Measurements from ENCODE around the gene IGF2. TPM values are rescaled to one million over a fixed set of nuclear protein-coding genes. Genes with fewer than 3 reads are reported as not detected.
A peak's percentile ranks its signal among the peaks of the same experiment; 100 is the strongest.

Gene IGF2
- total RNA-seq, 2 experiments from 2014 or later = not detected

DNA sequence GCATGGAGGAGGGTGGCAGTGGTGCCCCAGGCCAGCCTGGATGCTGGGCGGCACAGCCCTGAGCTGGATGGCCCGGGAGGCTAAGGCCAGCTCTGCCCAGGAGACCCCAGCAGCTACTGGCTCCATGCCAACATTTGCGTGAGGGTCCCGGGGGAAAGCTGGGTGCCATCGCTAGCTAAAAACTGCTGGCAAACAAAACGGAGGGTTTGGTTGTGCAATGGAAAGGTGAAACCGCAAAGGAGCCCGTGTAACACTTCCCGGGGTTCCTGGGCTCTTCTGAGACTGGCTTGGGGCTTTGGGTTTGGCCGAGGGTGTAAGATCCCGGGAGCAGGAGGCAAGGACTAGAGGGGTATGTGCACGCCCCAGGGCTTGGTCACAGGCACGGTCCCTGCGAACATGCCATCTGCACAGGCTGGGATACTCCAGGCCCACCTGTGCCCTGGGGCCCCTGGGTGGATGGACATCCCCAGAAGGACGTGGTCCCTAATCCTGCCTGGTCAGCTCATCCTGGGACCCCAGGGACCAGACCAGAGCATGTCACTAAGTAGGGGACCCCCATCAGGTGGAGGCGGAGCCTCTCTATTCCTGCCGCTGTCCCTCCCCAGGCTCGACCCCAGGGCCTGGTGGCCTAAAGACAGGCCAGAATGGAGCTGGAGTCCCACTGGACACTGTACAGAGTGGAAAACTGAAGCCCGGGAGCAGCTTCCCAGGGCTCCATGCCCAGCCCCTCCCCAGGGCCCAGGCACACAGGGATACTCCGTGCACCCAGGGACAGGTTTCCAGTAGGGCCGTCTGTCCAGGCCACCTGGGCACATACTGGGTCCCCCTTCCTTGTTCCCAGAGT is 44.6 kb downstream of the IGF2 start:
- POLR2A ChIA-PET = no interaction called here
- Histone ChIP-seq H3K4me1 (ENCODE audit: insufficient read depth, low read length) (peaks cover 18% of the 10 kb centered on the region), H3K27ac (ENCODE audit: low read depth in 1 of 2, low read length in 2 of 2) (no peak overlapping the region), H3K36me3 (ENCODE audit: insufficient read depth, low read length) (no peaks in the 10 kb centered on the region), H3K4me3 (ENCODE audit: low read length) (no peak overlapping the region), H3K27me3 (ENCODE audit: control insufficient read depth in 1 of 2, insufficient read depth in 2 of 2, low read length in 2 of 2) (no peaks in the 10 kb centered on the region), H3K9me3 (ENCODE audit: control insufficient read depth in 1 of 2, insufficient read depth in 1 of 2, low read length in 2 of 2) (peaks cover 0 to 5% of the 10 kb centered on the region in 2 experiments)
- DNase-seq (peak in 1 of 14 experiments; percentile 25), ATAC-seq (ENCODE audit: poor library complexity) (no peak)
- no peaks in the 10 kb centered on the region for H3K36me3 Mint-ChIP-seq (ENCODE audit: low read depth)
- H3K9me3 Mint-ChIP-seq = no peaks in the 10 kb centered on the region
- intact Hi-C loops (cut with DNase I, micrococcal nuclease) = no loop called here
- no peak overlapping the region for H3K27ac Mint-ChIP-seq
- peaks cover 13% of the 10 kb centered on the region for H3K4me1 Mint-ChIP-seq (ENCODE audit: low read depth)
- TF ChIP-seq, protein P1, sequence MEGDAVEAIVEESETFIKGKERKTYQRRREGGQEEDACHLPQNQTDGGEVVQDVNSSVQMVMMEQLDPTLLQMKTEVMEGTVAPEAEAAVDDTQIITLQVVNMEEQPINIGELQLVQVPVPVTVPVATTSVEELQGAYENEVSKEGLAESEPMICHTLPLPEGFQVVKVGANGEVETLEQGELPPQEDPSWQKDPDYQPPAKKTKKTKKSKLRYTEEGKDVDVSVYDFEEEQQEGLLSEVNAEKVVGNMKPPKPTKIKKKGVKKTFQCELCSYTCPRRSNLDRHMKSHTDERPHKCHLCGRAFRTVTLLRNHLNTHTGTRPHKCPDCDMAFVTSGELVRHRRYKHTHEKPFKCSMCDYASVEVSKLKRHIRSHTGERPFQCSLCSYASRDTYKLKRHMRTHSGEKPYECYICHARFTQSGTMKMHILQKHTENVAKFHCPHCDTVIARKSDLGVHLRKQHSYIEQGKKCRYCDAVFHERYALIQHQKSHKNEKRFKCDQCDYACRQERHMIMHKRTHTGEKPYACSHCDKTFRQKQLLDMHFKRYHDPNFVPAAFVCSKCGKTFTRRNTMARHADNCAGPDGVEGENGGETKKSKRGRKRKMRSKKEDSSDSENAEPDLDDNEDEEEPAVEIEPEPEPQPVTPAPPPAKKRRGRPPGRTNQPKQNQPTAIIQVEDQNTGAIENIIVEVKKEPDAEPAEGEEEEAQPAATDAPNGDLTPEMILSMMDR (IDR thresholded peaks at IDR 0.05) = no peak
- H3K27me3 Mint-ChIP-seq = peaks cover 1% of the 10 kb centered on the region
- CTCF ChIA-PET = no interaction called here
- H3K4me3 Mint-ChIP-seq = no peak overlapping the region

DNA sequence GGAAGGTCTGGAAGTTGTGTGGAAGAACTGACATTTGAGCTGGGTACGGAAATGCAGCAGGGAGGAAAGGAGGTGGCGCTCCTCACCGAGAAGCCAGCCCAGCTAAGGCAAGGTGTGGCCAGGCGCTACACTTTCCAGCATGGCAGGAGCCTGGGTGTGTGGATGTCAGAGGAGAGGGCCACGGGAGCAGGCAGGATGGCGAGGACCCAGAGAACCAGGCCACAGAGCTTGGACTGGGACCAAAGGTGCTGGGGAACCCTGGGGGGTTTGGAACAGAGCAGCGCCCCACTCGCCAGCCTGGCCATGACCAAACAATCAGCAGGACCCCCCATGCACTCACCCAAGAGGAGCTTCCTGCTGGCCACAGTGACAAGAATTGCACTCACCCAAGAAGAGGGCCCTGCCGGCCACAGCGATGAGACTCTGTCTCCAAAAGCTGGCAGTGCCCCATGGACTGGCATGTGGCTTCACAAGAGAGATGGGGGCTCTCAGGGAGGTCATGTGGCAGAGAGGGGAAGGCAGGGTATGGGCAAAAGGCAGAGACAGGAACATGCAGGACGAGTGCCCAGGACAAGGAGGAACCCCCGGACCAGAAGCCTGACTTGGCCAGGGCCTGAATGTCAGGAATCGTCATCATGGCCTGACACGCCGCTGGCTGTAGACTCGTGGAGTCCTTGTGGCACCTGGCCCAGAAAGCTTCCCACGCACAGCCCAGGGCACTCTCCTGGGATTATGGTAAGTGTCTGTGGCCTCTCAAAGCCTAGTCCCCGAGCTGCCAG is 45.4 kb downstream of the IGF2 start:
- DNase-seq (peak in 1 of 14 experiments; percentile 29), ATAC-seq (ENCODE audit: poor library complexity) (no peak)
- peaks cover 19% of the 10 kb centered on the region for H3K4me1 Mint-ChIP-seq (ENCODE audit: low read depth)
- no peak overlapping the region for H3K27ac Mint-ChIP-seq
- H3K9me3 Mint-ChIP-seq = no peaks in the 10 kb centered on the region
- Histone ChIP-seq H3K9me3 (ENCODE audit: control insufficient read depth in 1 of 2, insufficient read depth in 1 of 2, low read length in 2 of 2) (peaks cover 0 to 8% of the 10 kb centered on the region in 2 experiments), H3K4me3 (ENCODE audit: low read length) (no peak overlapping the region), H3K4me1 (ENCODE audit: insufficient read depth, low read length) (peaks cover 18% of the 10 kb centered on the region), H3K27ac (ENCODE audit: low read depth in 1 of 2, low read length in 2 of 2) (no peak overlapping the region), H3K27me3 (ENCODE audit: control insufficient read depth in 1 of 2, insufficient read depth in 2 of 2, low read length in 2 of 2) (no peaks in the 10 kb centered on the region), H3K36me3 (ENCODE audit: insufficient read depth, low read length) (no peaks in the 10 kb centered on the region)
- intact Hi-C loops (cut with DNase I, micrococcal nuclease) = loop anchor here in 1 of 2 experiments (2.0 kb wide), 1 partner anchor 57 kb away; no protein-coding TSS in a partner anchor
- ChIA-PET CTCF (no interaction called here), POLR2A (interaction anchor here (0.6 to 1.2 kb wide), 2 partner anchors 16 to 882 kb away, joined by 3 read pairs; no protein-coding TSS in a partner anchor)
- TF ChIP-seq, protein P1 (IDR thresholded peaks at IDR 0.05) = no peak
- peaks cover 8% of the 10 kb centered on the region for H3K27me3 Mint-ChIP-seq
- H3K36me3 Mint-ChIP-seq (ENCODE audit: low read depth) = no peaks in the 10 kb centered on the region
- no peak overlapping the region for H3K4me3 Mint-ChIP-seq

DNA sequence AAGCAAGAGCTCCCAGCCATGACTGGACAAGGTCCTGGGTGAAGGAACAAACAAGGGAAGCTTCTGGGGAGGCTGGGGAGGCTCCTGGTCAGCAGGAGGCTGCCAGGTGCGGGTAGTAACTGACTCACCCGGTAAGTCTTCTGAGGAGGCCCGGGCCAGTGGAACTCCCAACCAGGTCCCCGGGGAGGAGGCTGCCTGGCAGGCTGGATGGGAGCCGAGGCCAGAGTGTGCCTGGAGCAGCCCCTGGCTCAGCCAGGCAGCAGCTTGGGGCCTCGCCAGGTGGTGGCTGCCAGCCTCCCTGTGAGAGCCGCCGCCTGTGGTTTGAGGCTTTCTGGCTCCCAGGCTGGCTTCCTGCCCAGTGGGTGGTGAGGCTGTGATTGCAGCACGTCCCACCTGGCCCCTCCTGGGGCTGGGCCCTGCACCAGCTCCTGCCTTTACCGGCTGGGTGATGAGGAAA is 46.2 kb downstream of the IGF2 start:
- Mint-ChIP-seq H3K27me3 (peaks cover 8% of the 10 kb centered on the region), H3K9me3 (no peaks in the 10 kb centered on the region), H3K27ac (no peak overlapping the region), H3K36me3 (ENCODE audit: low read depth) (no peaks in the 10 kb centered on the region), H3K4me1 (ENCODE audit: low read depth) (peaks cover 19% of the 10 kb centered on the region), H3K4me3 (no peak overlapping the region)
- Histone ChIP-seq H3K36me3 (ENCODE audit: insufficient read depth, low read length) (no peaks in the 10 kb centered on the region), H3K27ac (ENCODE audit: low read depth in 1 of 2, low read length in 2 of 2) (no peak overlapping the region), H3K4me3 (ENCODE audit: low read length) (no peak overlapping the region), H3K27me3 (ENCODE audit: control insufficient read depth in 1 of 2, insufficient read depth in 2 of 2, low read length in 2 of 2) (no peaks in the 10 kb centered on the region), H3K4me1 (ENCODE audit: insufficient read depth, low read length) (peaks cover 18% of the 10 kb centered on the region), H3K9me3 (ENCODE audit: control insufficient read depth in 1 of 2, insufficient read depth in 1 of 2, low read length in 2 of 2) (peaks cover 0 to 10% of the 10 kb centered on the region in 2 experiments)
- CTCF ChIA-PET = interaction anchor here (0.6 kb wide), 1 partner anchor 59 kb away, joined by 3 read pairs; no protein-coding TSS in a partner anchor
- intact Hi-C loops (cut with DNase I, micrococcal nuclease) = loop anchor here in 1 of 2 experiments (2.0 kb wide), 1 partner anchor 58 kb away; no protein-coding TSS in a partner anchor
- DNase-seq (peak; percentile 54 to 84 (median 71)), ATAC-seq (ENCODE audit: poor library complexity) (peak; percentile 89)
- POLR2A ChIA-PET = interaction anchor here (0.6 to 1.2 kb wide), 2 partner anchors 15 to 883 kb away, joined by 3 read pairs; no protein-coding TSS in a partner anchor
- TF ChIP-seq, protein P1 (IDR thresholded peaks at IDR 0.05) = no peak
